ENCODE data around the gene SMC5.

- TF ChIP-seq CTCF (IDR thresholded peaks at IDR 0.05), result no peak
- TF ChIP-seq POLR2A (IDR thresholded peaks at IDR 0.05), result no peak
- no peak for TF ChIP-seq POLR2AphosphoS5 (IDR thresholded peaks at IDR 0.05)
Measured at GRCh38 chr9:70278305-70278704, 19.5 kb downstream of the SMC5 start.

All from transverse colon (tissue), 4 donors.